ENCODE data around the gene EXOG.

The EXOG gene

GRCh38 chr3:38534604-38535003, 38.5 kb downstream of the EXOG start:
- no peak for DNase-seq
- in situ Hi-C loops (cut with HindIII; ENCODE audit: low pct_ligation_motif_present, low pct_unique_long_range_greater_than_20kb, low sequenced_read_pairs), result no loop called here

- in situ Hi-C loops (cut with HindIII; ENCODE audit: low pct_ligation_motif_present, low pct_unique_long_range_greater_than_20kb, low sequenced_read_pairs), result no loop called here
- no peak for DNase-seq
These were observed 40.5 kb downstream of the EXOG start for GRCh38 chr3:38536671-38537070.

DNA sequence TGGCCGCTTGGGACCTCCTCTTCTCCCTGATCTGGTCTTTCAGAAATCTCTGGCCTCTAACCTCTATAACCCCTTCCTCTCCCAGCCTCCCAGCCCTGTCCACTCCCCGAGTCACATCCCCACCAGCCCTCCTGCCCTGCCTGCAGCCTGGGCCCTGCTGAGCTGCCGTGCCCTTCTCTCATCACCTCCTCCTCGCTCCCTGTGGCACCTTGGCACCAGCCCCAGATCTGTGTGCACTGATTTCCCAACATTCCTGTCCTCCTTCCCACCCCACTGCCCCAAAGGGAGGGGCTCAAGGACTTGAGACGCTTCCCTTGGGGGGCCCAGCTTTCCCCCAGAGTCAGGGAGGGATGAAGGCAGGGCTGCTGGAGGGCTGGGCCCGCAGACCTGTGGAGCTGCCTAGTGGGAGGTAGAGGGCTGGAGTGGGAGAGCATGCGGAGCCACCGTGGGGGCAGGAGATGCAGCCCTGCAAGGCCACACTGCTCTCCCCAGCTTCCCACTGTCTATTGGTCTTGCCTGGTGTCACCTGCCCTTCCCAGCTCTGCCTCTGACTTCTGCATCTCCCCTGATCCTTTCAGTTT, 42.7 kb downstream of the EXOG start:
- no peak for DNase-seq

GRCh38 chr3:38541806-38542205, 45.7 kb downstream of the EXOG start:
- in situ Hi-C loops (cut with HindIII; ENCODE audit: low pct_ligation_motif_present, low pct_unique_long_range_greater_than_20kb, low sequenced_read_pairs), result no loop called here
- DNase-seq, result no peak

More for the DNA sequence above, 42.7 kb downstream of the EXOG start:
- in situ Hi-C loops (cut with HindIII; ENCODE audit: low pct_ligation_motif_present, low pct_unique_long_range_greater_than_20kb, low sequenced_read_pairs), result no loop called here

- in situ Hi-C loops (cut with HindIII; ENCODE audit: low pct_ligation_motif_present, low pct_unique_long_range_greater_than_20kb, low sequenced_read_pairs), result no loop called here
- no peak for DNase-seq
These were observed 46.5 kb downstream of the EXOG start for GRCh38 chr3:38542401-38543298.

DNA sequence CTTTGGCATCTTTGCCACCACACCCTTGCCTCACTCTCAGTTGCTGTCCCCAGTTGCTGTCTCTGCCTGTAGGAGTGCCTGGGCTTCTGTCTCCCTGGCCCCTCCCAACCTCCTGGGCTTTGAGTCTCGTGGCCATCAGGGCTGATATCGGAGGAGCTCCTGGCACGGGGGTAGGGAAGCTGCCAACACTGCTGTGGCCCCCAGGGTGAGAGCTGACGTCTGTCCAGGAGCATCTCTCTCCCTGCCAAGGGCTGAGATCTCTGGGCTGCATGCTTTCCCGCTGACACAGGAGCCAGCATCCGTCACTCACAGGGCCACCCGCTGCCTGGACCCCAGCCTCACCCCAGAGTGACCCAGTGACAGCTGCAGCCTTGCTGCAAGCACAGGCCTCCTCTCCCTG, 47.4 kb downstream of the EXOG start:
- DNase-seq, result no peak
- in situ Hi-C loops (cut with HindIII; ENCODE audit: low pct_ligation_motif_present, low pct_unique_long_range_greater_than_20kb, low sequenced_read_pairs), result no loop called here

DNA sequence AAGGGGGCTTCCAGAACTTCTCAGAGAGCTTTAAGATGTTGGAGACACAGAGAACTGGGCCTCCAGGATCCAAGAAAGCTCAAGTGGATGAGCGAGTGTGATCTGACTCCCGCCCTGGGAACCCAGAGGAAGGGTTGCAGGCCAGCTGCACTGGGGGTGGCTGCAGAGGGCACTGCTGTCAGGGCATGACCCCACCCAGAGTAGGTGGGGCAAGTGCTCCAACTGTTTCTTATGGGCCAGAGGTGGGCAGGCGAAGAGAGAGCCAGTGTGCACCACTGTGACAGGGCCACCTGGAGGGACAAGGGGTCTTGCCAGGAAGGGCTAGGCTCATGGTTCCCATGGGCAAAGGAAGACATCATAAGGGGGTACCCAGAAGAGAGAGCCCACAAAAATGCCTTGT, 48.8 kb downstream of the EXOG start:
- in situ Hi-C loops (cut with HindIII; ENCODE audit: low pct_ligation_motif_present, low pct_unique_long_range_greater_than_20kb, low sequenced_read_pairs), result no loop called here
- DNase-seq, result no peak

DNA sequence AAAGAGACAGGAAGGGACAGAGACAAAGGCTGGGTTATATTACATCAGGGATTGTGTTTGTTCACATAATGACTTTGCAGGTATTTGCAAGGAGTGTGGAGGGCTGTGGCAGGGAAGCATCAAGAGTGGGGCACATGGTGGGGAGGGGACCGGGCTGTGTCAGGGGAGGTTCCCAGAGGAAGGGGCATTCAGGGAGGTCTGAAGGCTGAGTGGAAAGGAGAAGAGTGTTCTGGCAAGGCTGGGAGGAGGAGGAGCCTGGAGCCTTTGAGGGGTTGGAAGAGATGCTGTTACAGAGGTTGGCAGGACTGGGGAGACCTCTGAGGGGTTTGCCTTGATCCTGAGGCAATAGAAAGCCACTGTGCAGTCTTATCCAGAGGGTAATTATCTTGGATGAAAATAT, 49.4 kb downstream of the EXOG start:
- in situ Hi-C loops (cut with HindIII; ENCODE audit: low pct_ligation_motif_present, low pct_unique_long_range_greater_than_20kb, low sequenced_read_pairs), result no loop called here
- no peak for DNase-seq

DNA sequence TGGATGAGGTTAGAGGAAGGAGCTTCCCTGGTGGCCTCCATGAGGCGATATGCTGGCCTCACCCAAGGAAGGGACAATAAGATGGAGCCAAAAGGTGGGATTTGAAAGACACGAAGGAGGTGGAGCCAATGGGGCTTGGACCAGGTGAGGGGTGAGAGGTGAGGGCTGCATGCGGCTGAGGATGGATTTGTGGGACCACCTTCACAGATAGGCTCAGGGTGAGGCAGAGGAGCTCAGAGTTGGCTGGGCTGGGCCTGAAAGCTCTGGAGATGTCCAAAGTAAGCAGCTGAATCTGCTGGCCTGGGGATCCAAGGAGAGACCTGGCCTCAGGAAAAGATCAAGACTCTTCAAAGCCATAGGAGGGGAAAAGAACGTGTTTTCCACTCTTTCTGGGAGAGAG, 49.8 kb downstream of the EXOG start:
- no peak for DNase-seq
- in situ Hi-C loops (cut with HindIII; ENCODE audit: low pct_ligation_motif_present, low pct_unique_long_range_greater_than_20kb, low sequenced_read_pairs), result no loop called here

DNA sequence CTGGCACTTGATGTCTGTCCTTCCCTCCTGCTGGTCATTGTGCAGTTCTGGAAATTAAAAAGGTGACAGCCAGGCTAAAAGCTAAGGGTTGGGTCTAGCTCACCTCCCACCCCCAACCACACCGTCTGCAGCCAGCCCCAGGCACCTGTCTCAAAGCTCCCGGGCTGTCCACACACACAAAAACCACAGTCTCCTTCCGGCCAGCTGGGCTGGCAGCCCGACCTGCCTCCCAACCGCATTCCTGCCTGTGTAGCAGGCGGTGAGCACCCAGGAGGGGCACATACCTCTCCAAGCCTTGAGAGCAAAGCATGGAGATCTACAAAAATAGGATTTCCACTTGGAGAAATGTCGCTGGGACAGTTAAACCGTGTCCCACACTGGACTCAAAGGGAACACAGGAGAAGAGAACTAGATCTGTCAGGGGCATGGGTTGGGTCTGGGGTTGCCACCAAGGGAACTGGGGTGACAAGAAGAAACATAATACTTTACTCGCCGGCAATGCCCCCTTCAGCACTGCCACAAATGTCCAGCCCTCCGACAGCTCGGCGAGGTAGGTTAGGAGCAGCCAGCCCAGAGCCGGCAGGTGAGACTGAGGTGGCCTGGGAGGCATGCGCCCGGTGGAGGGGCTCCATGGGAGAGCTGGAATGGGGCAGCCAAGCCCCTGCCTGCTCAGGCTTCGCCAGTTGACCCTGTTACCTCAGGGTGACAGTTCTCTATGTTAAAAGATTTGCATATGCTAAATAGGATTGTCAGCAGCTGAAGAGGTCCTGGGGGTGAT, 52.2 kb downstream of the EXOG start:
- in situ Hi-C loops (cut with HindIII; ENCODE audit: low pct_ligation_motif_present, low pct_unique_long_range_greater_than_20kb, low sequenced_read_pairs), result no loop called here
- no peak for DNase-seq

DNA sequence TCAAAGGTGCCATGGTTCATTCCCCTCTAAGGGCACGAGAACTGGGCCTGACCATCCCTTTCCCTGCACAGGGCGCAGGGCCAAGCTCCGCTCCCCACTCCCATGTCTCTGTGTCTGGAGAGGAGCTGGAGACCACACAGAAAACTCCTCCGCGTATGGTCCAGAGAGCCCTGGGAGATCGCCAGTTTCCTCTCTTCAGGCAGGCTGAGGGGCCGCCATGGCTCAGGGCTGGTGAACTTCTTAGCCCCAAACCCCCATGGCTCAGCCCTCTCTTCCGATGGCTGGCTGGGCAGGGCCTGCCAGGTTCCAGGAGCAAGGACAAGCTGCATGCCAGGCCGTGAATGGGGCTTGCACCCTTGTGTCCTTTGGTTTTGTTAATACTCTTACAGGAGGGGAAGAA, 52.9 kb downstream of the EXOG start:
- no peak for DNase-seq
- in situ Hi-C loops (cut with HindIII; ENCODE audit: low pct_ligation_motif_present, low pct_unique_long_range_greater_than_20kb, low sequenced_read_pairs), result no loop called here

- in situ Hi-C loops (cut with HindIII; ENCODE audit: low pct_ligation_motif_present, low pct_unique_long_range_greater_than_20kb, low sequenced_read_pairs), result no loop called here
- DNase-seq, result no peak
These were observed 53.3 kb downstream of the EXOG start for GRCh38 chr3:38549486-38549885.

- in situ Hi-C loops (cut with HindIII; ENCODE audit: low pct_ligation_motif_present, low pct_unique_long_range_greater_than_20kb, low sequenced_read_pairs), result no loop called here
- DNase-seq, result no peak
These were observed 54.1 kb downstream of the EXOG start for GRCh38 chr3:38549957-38550840.

DNA sequence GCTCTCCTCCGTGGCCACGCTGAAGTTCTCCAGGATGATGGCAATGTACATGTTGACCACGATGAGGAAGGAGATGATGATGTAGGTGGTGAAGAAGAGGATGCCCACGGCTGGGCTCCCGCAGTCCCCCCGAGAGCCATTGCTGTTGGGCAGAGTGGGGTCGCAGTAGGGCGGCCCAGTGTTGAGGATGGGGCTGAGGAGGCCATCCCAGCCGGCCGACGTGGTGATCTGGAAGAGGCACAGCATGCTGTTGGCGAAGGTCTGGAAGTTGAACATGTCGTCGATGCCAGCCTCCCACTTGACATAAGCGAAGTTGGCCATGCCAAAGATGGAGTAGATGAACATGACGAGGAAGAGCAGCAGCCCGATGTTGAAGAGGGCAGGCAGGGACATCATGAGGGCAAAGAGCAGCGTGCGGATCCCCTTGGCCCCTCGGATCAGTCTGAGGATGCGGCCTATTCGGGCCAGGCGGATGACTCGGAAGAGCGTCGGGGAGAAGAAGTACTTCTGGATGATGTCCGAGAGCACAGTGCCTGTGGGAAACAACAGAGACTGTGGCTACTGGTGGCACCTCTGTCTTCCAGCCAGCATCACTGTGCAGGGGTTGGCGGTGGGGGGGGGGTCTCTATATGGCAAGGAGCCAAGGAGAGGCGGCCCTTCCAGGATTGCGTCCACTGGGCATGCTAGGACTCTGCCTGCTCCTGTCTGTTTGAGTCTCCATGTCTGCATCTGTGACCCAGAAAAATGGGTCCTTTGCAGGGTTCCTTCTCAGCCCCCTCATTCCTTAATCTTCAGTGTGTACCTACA, 55.1 kb downstream of the EXOG start:
- in situ Hi-C loops (cut with HindIII; ENCODE audit: low pct_ligation_motif_present, low pct_unique_long_range_greater_than_20kb, low sequenced_read_pairs), result no loop called here
- DNase-seq, result no peak

GRCh38 chr3:38552364-38552763, 56.2 kb downstream of the EXOG start:
- in situ Hi-C loops (cut with HindIII; ENCODE audit: low pct_ligation_motif_present, low pct_unique_long_range_greater_than_20kb, low sequenced_read_pairs), result no loop called here
- DNase-seq, result no peak

GRCh38 chr3:38553071-38553470, 56.9 kb downstream of the EXOG start:
- in situ Hi-C loops (cut with HindIII; ENCODE audit: low pct_ligation_motif_present, low pct_unique_long_range_greater_than_20kb, low sequenced_read_pairs), result no loop called here
- DNase-seq, result no peak

DNA sequence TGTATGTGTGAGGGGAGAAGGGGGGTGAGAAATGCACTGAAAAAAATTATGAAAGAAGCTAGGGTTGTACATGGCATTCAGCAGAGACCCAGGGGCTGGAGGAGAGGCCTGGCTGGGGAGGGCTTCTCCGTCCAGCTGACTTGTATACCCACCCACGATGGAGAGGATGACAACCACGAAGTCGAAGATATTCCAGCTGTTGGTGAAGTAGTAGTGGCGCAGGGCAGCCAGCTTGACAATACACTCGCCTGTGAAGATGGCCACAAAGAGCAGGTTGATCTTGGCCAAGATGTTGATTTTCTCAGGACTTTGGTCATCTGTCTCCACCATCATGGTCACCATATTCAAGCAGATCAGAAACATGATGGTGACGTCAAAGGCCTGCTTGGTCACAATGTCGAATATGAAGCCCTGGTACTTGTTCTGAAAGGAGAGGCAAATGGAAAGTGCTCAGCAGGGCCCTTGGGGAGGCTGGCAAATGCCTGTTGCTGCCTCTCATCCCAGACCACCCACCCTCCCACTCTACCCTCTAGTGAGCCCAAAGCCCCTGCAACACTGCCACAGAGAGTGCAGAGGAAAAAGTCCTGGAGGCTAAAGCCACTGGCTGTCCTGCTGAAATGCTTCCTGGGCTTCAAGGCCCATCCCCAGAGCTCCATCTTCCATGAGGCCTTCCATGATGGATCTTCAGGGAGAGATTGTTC, 58.1 kb downstream of the EXOG start:
- DNase-seq, result no peak
- in situ Hi-C loops (cut with HindIII; ENCODE audit: low pct_ligation_motif_present, low pct_unique_long_range_greater_than_20kb, low sequenced_read_pairs), result no loop called here

Data from ACHN (cell line).